ENCODE measurements around the gene LMO7. TPM values are rescaled to one million over a fixed set of nuclear protein-coding genes. Genes with fewer than 3 reads are reported as not detected.

LMO7 gene
- total RNA-seq, 1 experiment from 2014 or later: 102 TPM

DNA sequence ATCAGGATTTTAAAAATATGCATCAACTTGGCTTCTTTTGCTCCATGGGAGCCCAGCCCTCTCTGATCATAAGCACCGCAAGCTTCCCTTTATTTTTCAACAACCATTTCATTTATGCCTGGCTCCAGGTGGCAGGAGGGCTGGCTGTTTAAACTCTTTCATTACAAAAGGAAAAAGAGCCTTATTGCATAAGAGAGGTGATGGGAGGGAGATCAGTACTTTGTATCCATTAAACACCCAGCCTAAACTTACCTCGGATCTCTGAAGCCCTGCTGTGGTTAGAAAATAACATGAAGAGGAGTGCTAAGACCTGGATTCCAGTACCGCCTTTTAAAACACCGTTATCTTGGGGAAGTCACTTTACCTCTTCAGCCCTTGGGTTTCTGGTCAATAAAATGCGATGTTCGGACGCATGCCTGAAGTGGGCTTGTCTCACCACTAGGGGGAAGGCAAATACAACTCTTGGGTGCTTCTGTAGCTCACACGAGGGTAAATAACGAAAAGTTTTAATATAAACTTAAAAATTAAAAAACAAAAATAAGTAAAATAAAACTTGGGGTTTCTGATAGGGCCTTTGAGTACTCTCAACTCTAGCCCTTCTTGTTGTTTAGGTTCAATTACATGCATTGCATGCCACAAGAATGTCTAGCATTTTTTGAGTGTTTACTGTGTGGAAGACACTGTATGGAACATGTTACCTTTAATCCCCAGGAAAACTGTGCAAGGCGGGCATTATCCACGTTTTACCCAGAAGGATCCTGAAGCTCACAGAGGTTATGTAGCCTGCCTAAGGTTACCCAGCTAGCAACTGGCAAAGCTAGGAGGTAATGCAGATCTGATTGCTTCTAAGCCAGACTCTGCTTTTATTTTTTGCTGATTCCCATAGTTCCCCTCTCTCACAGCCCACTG, 240.3 kb downstream of the LMO7 start:
- peak; percentile 46 to 78 for DNase-seq
- no peak overlapping the region for H3K27ac ChIP-seq
- H3K27me3 ChIP-seq: no peaks in the 10 kb centered on the region
- no peaks in the 10 kb centered on the region for H3K9me3 ChIP-seq (replicated peaks)
- peak overlapping the region; percentile 12; the same call in 1 of the 2 replicates for H3K4me3 ChIP-seq
- no peaks in the 10 kb centered on the region for H3K36me3 ChIP-seq
- H3K4me1 ChIP-seq: peaks cover 6% of the 10 kb centered on the region; the same call in 1 of the 2 replicates

DNA sequence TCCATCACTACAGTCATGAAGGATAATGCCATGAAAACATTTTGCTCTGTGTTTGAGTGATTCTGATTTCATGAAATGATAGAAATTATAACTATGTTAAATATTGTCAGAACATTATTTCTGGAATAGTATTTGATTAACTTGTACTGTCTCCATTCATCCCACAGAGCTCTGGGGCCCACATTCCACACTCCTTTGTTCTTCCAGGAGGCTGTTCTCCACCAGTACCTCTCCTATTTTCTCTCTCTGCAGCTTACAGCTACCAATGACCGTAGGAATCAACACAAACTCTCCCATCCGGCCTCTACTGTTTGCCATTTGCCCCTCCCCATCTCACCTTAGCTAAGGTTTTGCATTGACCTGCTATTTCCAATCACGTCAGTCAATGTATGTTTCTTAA, 240.9 kb downstream of the LMO7 start:
- peaks cover 6% of the 10 kb centered on the region; the same call in 1 of the 2 replicates for H3K4me1 ChIP-seq
- H3K4me3 ChIP-seq: no peak overlapping the region; the same call in 1 of the 2 replicates
- H3K9me3 ChIP-seq (replicated peaks): no peaks in the 10 kb centered on the region
- H3K27me3 ChIP-seq: no peaks in the 10 kb centered on the region
- no peak overlapping the region for H3K27ac ChIP-seq
- DNase-seq: no peak
- H3K36me3 ChIP-seq: no peaks in the 10 kb centered on the region

DNA sequence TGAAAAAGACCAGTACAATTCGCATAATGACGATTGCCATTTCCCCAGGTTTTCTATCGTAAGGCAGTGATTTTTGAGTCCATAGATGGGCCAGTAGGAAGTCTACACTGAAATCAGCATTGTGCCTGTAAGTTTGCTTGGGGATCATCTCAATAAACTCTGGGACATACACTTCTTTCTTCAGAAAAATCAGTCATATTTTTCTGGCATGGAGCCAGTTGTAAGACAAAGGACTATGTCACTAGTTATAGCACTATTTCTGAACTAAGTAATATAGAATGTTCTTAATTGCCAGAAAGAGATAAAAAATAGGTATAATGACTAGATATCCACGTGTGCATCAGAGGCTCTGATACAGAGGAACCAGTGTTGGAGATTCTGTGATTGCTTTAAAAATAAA, 243.5 kb downstream of the LMO7 start:
- Histone ChIP-seq H3K9me3 (replicated peaks) (no peaks in the 10 kb centered on the region), H3K4me3 (no peak overlapping the region), H3K36me3 (no peaks in the 10 kb centered on the region), H3K27me3 (no peaks in the 10 kb centered on the region), H3K27ac (no peak overlapping the region), H3K4me1 (peaks cover 6% of the 10 kb centered on the region; the same call in 1 of the 2 replicates)
- no peak for DNase-seq

DNA sequence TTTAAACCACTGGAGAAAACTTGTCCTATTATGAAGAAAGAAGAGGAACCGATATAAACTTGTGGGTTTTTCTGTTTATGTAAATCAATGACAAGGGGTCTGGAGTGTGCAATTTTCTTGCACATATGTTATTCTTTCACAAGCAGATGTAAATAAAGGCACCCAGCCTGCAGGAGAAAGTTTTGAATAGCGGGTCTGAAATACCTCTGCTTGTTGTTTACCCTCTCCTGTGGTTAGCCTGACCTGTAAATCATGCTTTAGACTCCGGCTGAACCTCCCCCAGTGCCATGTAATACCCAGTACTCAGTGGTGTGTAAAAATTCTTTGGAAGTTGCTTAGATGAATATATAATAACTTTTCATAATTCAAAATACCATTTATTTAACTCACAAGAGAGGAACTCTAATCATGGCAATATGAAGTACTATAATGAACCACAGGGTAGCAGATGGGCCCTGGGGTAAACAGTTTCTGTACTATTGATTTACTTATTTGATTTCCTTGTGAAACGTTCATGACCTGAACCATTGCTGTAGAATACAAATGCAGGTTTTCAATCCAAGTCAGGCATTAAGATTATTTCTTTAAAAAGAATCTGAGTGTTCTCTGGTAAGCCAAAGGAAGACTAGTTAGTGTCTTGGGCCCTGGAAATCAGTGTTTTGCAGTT, 245.1 kb downstream of the LMO7 start:
- no peaks in the 10 kb centered on the region for H3K27me3 ChIP-seq

DNA sequence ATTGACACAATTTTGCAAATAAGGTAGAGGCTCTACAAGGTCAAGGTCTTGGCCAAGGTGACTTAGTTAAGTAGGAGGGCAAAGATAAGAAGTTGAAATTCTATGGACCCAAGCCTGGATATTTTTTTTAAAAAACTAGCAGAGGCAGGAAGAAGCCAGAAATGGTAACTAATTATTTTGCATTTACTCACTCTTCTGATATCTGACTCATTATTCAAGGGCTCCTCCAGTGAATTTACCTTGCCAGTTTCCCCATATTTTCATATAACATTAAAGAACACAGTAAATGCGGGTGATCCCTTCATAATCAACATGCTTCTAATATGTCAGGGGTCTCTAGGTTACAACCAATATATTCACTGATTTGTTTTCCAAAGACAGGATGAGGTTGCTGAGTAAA, 246.1 kb downstream of the LMO7 start:
- no peak for DNase-seq
- Histone ChIP-seq H3K36me3 (no peaks in the 10 kb centered on the region), H3K4me1 (peaks cover 2% of the 10 kb centered on the region; the same call in 1 of the 2 replicates), H3K27me3 (no peaks in the 10 kb centered on the region), H3K9me3 (replicated peaks) (no peaks in the 10 kb centered on the region), H3K27ac (no peak overlapping the region), H3K4me3 (no peak overlapping the region)

More for the DNA sequence above, 245.1 kb downstream of the LMO7 start:
- Histone ChIP-seq H3K9me3 (replicated peaks) (no peaks in the 10 kb centered on the region), H3K27ac (no peak overlapping the region), H3K36me3 (no peaks in the 10 kb centered on the region), H3K4me1 (peaks cover 6% of the 10 kb centered on the region; the same call in 1 of the 2 replicates), H3K4me3 (no peak overlapping the region)
- DNase-seq: no peak

DNA sequence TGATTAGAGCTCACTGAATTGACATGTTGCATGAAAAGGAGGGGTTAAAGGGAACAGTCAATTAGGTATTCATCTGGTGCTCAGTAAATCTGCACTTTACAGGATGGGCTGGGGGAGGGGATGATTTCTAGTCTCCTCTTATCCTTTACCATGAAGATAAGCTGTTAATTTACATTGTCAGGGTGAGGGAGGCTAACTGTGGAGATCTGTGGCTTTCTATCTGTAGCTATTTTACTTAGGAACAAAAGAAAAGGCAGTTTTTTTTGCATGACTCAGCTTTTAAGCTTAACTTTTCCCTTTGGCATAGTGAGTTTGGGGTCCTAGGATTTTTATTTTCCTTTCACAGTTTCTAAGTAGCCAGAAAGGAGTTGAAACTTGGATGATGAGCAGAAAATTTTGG, 253.3 kb downstream of the LMO7 start:
- Histone ChIP-seq H3K27ac (no peak overlapping the region), H3K36me3 (no peaks in the 10 kb centered on the region), H3K4me3 (no peak overlapping the region), H3K27me3 (no peaks in the 10 kb centered on the region), H3K9me3 (replicated peaks) (no peaks in the 10 kb centered on the region), H3K4me1 (no peaks in the 10 kb centered on the region)
- DNase-seq: no peak

DNA sequence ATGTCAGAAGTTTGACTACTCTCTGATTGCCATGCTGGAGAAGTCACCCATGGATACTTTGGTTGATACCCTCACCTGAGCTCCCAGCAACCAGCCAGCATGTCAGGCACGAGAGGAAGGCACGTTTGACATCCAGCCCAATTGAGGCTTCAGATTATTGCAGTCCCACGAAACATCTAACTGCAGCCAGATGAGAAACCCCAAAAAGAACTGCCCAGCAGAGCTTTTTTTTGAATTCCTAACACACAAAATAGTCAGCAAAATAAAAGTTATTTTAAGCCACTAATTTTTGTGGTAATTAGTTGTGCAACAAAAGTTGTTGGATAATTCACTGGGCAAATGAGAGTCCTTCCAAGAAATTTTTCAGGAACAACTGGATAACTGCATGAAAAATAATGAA, 259.0 kb downstream of the LMO7 start:
- H3K4me1 ChIP-seq: no peaks in the 10 kb centered on the region; the same call in 1 of the 2 replicates
- no peak overlapping the region for H3K27ac ChIP-seq
- no peaks in the 10 kb centered on the region for H3K27me3 ChIP-seq
- no peaks in the 10 kb centered on the region for H3K9me3 ChIP-seq (replicated peaks)
- no peak for DNase-seq
- no peaks in the 10 kb centered on the region for H3K36me3 ChIP-seq
- H3K4me3 ChIP-seq: no peak overlapping the region

DNA sequence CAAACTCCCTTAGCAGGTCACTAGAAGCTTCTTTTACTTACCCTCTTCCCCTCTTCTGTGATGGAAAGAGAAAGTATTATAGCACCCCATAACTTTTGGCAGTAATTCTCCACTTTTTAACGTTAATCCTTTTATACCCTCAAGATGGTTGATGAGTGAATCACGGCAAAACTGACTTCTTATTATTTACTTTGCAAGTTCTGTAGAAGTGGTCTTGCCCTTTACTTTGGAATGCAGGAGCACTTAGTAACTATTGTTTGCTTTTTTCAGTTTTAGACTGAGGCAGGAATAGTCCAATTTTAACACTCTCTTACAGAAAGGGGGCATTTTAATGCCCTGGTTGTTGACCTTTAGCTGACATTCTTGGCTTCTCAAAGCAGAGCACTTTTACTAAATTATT, 260.1 kb downstream of the LMO7 start:
- Histone ChIP-seq H3K27me3 (no peaks in the 10 kb centered on the region), H3K27ac (no peak overlapping the region), H3K4me1 (no peaks in the 10 kb centered on the region; the same call in 1 of the 2 replicates), H3K36me3 (no peaks in the 10 kb centered on the region), H3K4me3 (no peak overlapping the region), H3K9me3 (replicated peaks) (no peaks in the 10 kb centered on the region)
- DNase-seq: no peak

DNA sequence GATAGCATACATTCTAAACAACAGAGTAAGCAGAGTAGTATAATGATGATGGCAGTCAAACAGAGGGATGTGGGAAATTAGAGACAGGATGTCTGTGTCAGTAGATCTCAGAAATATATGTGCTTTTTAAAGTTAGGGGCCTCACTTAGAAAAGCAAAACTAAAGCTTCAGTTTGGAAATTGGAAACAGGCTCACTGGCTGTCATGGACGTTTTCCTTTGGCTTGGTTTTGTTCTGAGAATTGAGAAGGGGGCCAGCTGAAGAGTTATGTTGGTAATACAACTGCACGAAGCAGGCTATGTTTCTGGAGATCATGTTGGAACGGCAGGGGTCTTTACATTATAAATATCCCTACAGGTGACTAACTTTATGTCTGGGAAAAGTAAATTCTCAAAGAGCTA, 261.3 kb downstream of the LMO7 start:
- Histone ChIP-seq H3K9me3 (replicated peaks) (no peaks in the 10 kb centered on the region), H3K4me1 (no peaks in the 10 kb centered on the region; the same call in 1 of the 2 replicates), H3K27ac (no peak overlapping the region), H3K27me3 (no peaks in the 10 kb centered on the region), H3K36me3 (no peaks in the 10 kb centered on the region), H3K4me3 (no peak overlapping the region)
- no peak for DNase-seq

DNA sequence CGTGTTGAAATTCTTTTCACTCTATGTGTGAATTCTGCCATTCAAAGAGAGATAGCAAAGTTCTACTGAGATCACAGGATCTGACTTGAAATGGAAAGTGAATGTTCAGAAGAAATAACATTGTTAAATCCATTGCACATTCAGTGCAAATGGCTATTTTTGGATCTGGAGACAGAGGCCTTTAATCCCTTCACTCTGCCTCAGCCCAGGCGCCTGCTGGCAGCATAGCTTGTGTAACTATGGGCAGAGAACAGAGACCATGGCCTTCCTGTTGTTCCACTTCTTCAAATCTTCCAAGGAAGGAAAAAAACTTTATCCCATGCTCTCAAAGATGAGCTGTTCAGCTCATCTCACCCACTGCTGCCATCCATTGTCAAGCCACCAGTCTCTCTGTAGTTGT, 265.4 kb downstream of the LMO7 start:
- Histone ChIP-seq H3K27me3 (no peaks in the 10 kb centered on the region), H3K4me1 (no peaks in the 10 kb centered on the region; the same call in 1 of the 2 replicates), H3K36me3 (no peaks in the 10 kb centered on the region), H3K27ac (no peak overlapping the region), H3K9me3 (replicated peaks) (no peaks in the 10 kb centered on the region), H3K4me3 (no peak overlapping the region)
- DNase-seq: no peak

DNA sequence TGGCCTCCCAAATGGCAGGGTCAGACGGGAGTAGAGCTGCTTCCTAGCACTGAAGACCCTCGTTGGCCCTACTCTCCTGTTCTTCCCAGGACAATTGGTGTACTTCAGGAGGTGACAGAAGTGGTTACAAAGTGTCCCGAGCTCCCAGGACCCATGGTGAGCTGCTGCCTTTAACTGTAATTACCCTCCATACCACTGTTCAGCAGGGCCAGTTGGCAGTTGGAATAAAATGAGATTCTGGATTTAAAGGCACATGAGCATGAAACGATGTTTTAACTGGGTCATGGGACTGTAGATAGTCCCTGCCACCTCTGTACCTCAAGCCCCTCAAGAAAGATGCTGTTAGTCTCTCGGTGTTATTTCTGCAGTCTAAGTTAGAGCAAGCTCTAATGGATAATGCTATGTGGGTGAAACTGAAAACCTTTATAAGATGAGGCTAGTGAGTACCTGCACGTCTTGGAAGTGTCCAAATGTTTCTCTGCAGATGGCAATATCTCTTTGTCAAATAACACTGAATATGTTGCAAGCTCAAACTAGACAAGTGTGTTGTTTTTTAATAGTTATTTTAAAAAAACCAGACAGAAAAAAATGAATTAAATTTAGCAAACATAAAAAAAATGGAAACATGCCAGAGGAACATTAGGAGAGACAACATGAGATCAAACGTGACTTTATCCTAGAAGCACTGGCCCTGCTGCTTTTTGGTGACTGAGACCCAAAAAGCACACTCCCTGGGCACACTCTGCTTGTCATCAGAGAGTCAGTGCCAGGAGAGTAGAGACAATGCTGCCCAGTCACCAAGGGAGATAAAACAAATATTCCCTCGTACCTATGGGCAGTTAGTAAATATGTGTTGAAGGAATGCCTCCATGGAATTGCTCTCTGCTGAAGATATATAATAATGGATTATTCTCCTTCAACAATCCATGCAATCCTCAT, 266.3 kb downstream of the LMO7 start:
- H3K27me3 ChIP-seq: no peaks in the 10 kb centered on the region
- no peak overlapping the region for H3K27ac ChIP-seq
- no peak overlapping the region for H3K4me3 ChIP-seq
- H3K4me1 ChIP-seq: no peaks in the 10 kb centered on the region
- no peaks in the 10 kb centered on the region for H3K36me3 ChIP-seq
- no peak for DNase-seq
- no peaks in the 10 kb centered on the region for H3K9me3 ChIP-seq (replicated peaks)

DNA sequence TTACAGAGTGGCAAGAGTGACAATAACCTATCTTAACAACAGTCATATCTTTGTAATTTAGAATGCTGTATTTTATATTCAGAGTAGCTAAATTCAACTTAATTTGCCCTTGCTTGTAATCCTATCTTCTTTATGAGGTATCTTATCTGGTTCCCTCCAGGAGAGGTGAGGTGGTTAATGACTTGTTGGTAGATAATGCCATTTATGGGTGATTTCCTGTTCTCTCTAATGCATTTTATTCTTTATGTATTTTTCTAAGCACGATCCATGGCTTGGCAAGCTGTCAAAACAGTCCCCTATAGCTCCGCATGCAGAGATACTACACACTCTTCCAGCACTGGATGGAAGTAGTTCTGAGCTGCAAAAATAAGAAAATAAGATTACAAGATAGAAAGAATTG, 267.9 kb downstream of the LMO7 start:
- H3K27ac ChIP-seq: no peak overlapping the region
- no peaks in the 10 kb centered on the region for H3K27me3 ChIP-seq
- no peak overlapping the region for H3K4me3 ChIP-seq
- no peaks in the 10 kb centered on the region for H3K9me3 ChIP-seq (replicated peaks)
- no peak for DNase-seq
- no peaks in the 10 kb centered on the region for H3K4me1 ChIP-seq
- H3K36me3 ChIP-seq: no peaks in the 10 kb centered on the region

DNA sequence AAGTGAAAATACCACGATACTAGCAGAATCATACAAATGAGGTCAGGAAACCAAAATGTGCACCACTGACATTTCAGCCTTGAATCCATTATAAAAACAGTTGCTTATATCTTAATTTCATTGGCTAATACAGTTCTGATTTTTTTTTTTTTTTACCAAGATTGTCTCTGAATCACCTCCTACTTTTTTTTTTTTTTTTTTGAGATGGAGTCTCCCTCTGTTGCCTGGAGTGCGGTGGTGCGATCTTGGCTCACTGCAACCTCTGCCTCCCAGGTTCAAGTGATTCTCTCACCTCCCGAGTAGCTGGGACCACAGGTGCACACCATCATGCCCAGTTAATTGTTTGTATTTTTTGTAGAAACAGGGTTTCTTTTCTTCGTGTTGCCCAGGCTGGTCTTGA, 270.2 kb downstream of the LMO7 start:
- no peaks in the 10 kb centered on the region for H3K4me1 ChIP-seq
- no peaks in the 10 kb centered on the region for H3K27me3 ChIP-seq
- H3K9me3 ChIP-seq (replicated peaks): no peaks in the 10 kb centered on the region
- H3K4me3 ChIP-seq: no peak overlapping the region
- no peak overlapping the region for H3K27ac ChIP-seq
- DNase-seq: no peak
- no peaks in the 10 kb centered on the region for H3K36me3 ChIP-seq

DNA sequence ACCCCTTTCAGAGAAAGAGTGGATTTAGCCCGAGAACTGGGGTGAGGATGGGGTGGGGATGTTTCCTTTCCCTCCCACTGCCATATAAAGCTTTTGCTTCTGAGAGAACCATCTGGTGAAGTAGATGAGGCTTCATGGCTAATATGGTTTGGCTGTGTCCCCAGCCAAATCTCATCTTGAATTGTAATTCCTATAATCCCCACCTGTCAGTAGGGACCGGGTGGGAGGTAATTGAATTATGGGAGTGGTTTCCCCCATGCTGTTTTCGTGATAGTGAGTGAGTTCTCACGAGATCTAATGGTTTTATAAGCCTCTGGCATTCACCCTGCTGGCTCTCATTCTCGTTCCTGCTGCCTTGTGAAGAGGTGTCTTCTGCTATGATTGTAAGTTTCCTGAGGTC, 270.9 kb downstream of the LMO7 start:
- DNase-seq: peak in 1 of 2 experiments; percentile 20
- no peaks in the 10 kb centered on the region for H3K36me3 ChIP-seq
- no peaks in the 10 kb centered on the region for H3K27me3 ChIP-seq
- H3K9me3 ChIP-seq (replicated peaks): no peaks in the 10 kb centered on the region
- no peak overlapping the region for H3K27ac ChIP-seq
- no peaks in the 10 kb centered on the region for H3K4me1 ChIP-seq
- H3K4me3 ChIP-seq: no peak overlapping the region

Measured in SJCRH30 (cell line).